PFSK-1 (cell line): ENCODE measurements around the gene ZFAND3.

Source experiments
- REST ChIP-seq, 2 experiments: IDR thresholded peaks; 2 replicates each; pipeline versions ENCODE4 v1.6.1 to v1.8.0; 2011 to 2012; ENCODE audit warnings: low read depth in 2 of 2, low read length in 2 of 2, control low read depth in 1 of 2, inconsistent platforms in 1 of 2, mild to moderate bottlenecking in 1 of 2, moderate library complexity in 1 of 2; ENCODE audit not compliant: insufficient read depth in 1 of 2
- SIN3A ChIP-seq: IDR thresholded peaks from 2 replicates; pipeline ENCODE4 v1.6.1; 2012; ENCODE audit warnings: mild to moderate bottlenecking, low read length, moderate library complexity, borderline replicate concordance; ENCODE audit not compliant: insufficient read depth
- TAF1 ChIP-seq: IDR thresholded peaks from 2 replicates; pipeline ENCODE4 v1.6.1; 2012; ENCODE audit warnings: low read length, control low read depth, borderline replicate concordance; ENCODE audit not compliant: insufficient read depth

- no peak for TF ChIP-seq REST (IDR thresholded peaks at IDR 0.05; ENCODE audit: insufficient read depth in 1 of 2, low read depth in 2 of 2, low read length in 2 of 2)
- TF ChIP-seq TAF1, result no peak
- no peak for TF ChIP-seq SIN3A
Observed at GRCh38 chr6:37972994-37973757, 153.6 kb downstream of the ZFAND3 start.
